ENCODE results near the gene NUP98. TPM values are rescaled to one million over a fixed set of nuclear protein-coding genes. Genes with fewer than 3 reads are reported as not detected.

The NUP98 gene
- total RNA-seq, 1 experiment from 2014 or later, result 82.4 TPM

- Histone ChIP-seq H3K4me3 (ENCODE audit: low read depth, low read length, poor library complexity, severe bottlenecking) (no peak overlapping the region), H3K27ac (ENCODE audit: low read depth, low read length, poor library complexity, severe bottlenecking) (no peak overlapping the region), H3K9me3 (ENCODE audit: low read depth, low read length, poor library complexity, severe bottlenecking) (no peaks in the 10 kb centered on the region), H3K4me1 (ENCODE audit: insufficient read depth, low read length, poor library complexity, severe bottlenecking) (no peaks in the 10 kb centered on the region), H3K27me3 (replicated peaks; ENCODE audit: insufficient read depth, low read depth, low read length, poor library complexity) (no peaks in the 10 kb centered on the region), H3K36me3 (ENCODE audit: insufficient read depth, low read length, poor library complexity, severe bottlenecking) (peaks cover 72% of the 10 kb centered on the region)
- no TSS peak for BruUV-seq (replicated peaks)
- ChIA-PET CTCF (no interaction called here), POLR2A (ENCODE audit: low non-redundant PET) (no interaction called here)
- TF ChIP-seq, protein P1, sequence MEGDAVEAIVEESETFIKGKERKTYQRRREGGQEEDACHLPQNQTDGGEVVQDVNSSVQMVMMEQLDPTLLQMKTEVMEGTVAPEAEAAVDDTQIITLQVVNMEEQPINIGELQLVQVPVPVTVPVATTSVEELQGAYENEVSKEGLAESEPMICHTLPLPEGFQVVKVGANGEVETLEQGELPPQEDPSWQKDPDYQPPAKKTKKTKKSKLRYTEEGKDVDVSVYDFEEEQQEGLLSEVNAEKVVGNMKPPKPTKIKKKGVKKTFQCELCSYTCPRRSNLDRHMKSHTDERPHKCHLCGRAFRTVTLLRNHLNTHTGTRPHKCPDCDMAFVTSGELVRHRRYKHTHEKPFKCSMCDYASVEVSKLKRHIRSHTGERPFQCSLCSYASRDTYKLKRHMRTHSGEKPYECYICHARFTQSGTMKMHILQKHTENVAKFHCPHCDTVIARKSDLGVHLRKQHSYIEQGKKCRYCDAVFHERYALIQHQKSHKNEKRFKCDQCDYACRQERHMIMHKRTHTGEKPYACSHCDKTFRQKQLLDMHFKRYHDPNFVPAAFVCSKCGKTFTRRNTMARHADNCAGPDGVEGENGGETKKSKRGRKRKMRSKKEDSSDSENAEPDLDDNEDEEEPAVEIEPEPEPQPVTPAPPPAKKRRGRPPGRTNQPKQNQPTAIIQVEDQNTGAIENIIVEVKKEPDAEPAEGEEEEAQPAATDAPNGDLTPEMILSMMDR (conservative IDR thresholded peaks at IDR 0.05; ENCODE audit: low read depth, low read length), result no peak
- TF ChIP-seq EZH2 (IDR thresholded peaks at IDR 0.05; ENCODE audit: borderline replicate concordance, low read depth, low read length, poor library complexity, severe bottlenecking), result no peak
- intact Hi-C loops (cut with micrococcal nuclease; ENCODE audit: unreplicated experiment), result no loop called here
- DNase-seq (ENCODE audit: low spot score), result no peak
Observed at GRCh38 chr11:3686751-3687150, 110.6 kb downstream of the NUP98 start.

- H3K27ac ChIP-seq (ENCODE audit: low read depth, low read length, poor library complexity, severe bottlenecking), result no peak overlapping the region
- H3K36me3 ChIP-seq (ENCODE audit: insufficient read depth, low read length, poor library complexity, severe bottlenecking), result peaks cover 69% of the 10 kb centered on the region
- H3K4me3 ChIP-seq (ENCODE audit: low read depth, low read length, poor library complexity, severe bottlenecking), result no peak overlapping the region
- intact Hi-C loops (cut with micrococcal nuclease; ENCODE audit: unreplicated experiment), result no loop called here
- no peaks in the 10 kb centered on the region for H3K27me3 ChIP-seq (replicated peaks; ENCODE audit: insufficient read depth, low read depth, low read length, poor library complexity)
- DNase-seq (ENCODE audit: low spot score), result no peak
- no peaks in the 10 kb centered on the region for H3K4me1 ChIP-seq (ENCODE audit: insufficient read depth, low read length, poor library complexity, severe bottlenecking)
- TF ChIP-seq, protein P1 (conservative IDR thresholded peaks at IDR 0.05; ENCODE audit: low read depth, low read length), result no peak
- TF ChIP-seq EZH2 (IDR thresholded peaks at IDR 0.05; ENCODE audit: borderline replicate concordance, low read depth, low read length, poor library complexity, severe bottlenecking), result no peak
- ChIA-PET CTCF (no interaction called here), POLR2A (ENCODE audit: low non-redundant PET) (no interaction called here)
- BruUV-seq (replicated peaks), result no TSS peak
- H3K9me3 ChIP-seq (ENCODE audit: low read depth, low read length, poor library complexity, severe bottlenecking), result no peaks in the 10 kb centered on the region
Observed at GRCh38 chr11:3685923-3686322, 111.4 kb downstream of the NUP98 start.

DNA sequence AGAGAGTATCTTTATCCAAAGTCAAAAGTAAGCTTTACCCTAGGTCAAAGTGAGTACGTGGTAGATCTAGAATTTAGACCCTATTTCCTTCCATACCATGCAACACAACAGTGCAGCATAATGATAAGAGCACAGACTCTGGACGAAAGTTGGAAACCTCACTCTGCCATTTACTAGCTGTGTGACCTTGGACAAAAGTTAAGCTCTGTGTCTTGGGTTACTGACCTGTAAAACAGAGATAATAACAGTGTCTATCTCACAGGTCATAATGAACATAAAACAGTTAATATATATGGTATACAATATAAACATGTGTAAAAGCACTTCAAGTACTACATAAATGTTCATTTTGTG, 112.6 kb downstream of the NUP98 start:
- BruUV-seq (replicated peaks), result no TSS peak
- Histone ChIP-seq H3K27ac (ENCODE audit: low read depth, low read length, poor library complexity, severe bottlenecking) (no peak overlapping the region), H3K9me3 (ENCODE audit: low read depth, low read length, poor library complexity, severe bottlenecking) (no peaks in the 10 kb centered on the region), H3K4me3 (ENCODE audit: low read depth, low read length, poor library complexity, severe bottlenecking) (no peak overlapping the region), H3K27me3 (replicated peaks; ENCODE audit: insufficient read depth, low read depth, low read length, poor library complexity) (no peaks in the 10 kb centered on the region), H3K36me3 (ENCODE audit: insufficient read depth, low read length, poor library complexity, severe bottlenecking) (peaks cover 70% of the 10 kb centered on the region), H3K4me1 (ENCODE audit: insufficient read depth, low read length, poor library complexity, severe bottlenecking) (no peaks in the 10 kb centered on the region)
- no peak for DNase-seq (ENCODE audit: low spot score)
- intact Hi-C loops (cut with micrococcal nuclease; ENCODE audit: unreplicated experiment), result no loop called here
- ChIA-PET CTCF (no interaction called here), POLR2A (ENCODE audit: low non-redundant PET) (interaction anchor here (0.6 kb wide), 1 partner anchor 728 kb away, joined by 3 read pairs; no protein-coding TSS in a partner anchor)
- no peak for TF ChIP-seq EZH2 (IDR thresholded peaks at IDR 0.05; ENCODE audit: borderline replicate concordance, low read depth, low read length, poor library complexity, severe bottlenecking)
- TF ChIP-seq, protein P1 (conservative IDR thresholded peaks at IDR 0.05; ENCODE audit: low read depth, low read length), result no peak

Data from A673 (cell line).